SK-N-SH (cell line): Measurements from ENCODE around the gene SP2. TPM values are rescaled to one million over a fixed set of nuclear protein-coding genes. Genes with fewer than 3 reads are reported as not detected.
A peak's percentile ranks its signal among the peaks of the same experiment; 100 is the strongest.

Source experiments
- CTCF ChIA-PET: fragments of 300-600, 350-600 bp; formaldehyde crosslinking; extraction: SDS; loops from one replicate; lab custom pipeline; 2021; lab: Yijun Ruan, JAX
- POLR2A ChIA-PET: fragments of 350-600 bp; sonication (Branson Sonifier 250); formaldehyde crosslinking; extraction: SDS; loops from one replicate; lab custom pipeline; 2020; ENCODE audit warnings: antibody characterized with exemption, inconsistent platforms; lab: Yijun Ruan, JAX
- DNase-seq: peaks from one replicate; pipeline ENCODE4 v3.0.0; 2012
- H2AFZ ChIP-seq: fragments of 200-600 bp; sonication (generic); 2 replicates; pipeline ENCODE4 v1.8.1; 2016; ENCODE audit warnings: antibody characterized with exemption, mild to moderate bottlenecking, low read depth
- H3F3A ChIP-seq: fragments of 200-600 bp; sonication (generic); replicated peaks from 2 replicates; pipeline ENCODE3; 2016; ENCODE audit warnings: antibody characterized with exemption, mild to moderate bottlenecking; ENCODE audit not compliant: insufficient read depth
- H3K27ac ChIP-seq, 2 experiments: fragments of 200-500 bp in 1 of 2; fragments of 200-600 bp in 1 of 2; sonication (Bioruptor generic) in 1 of 2; sonication (generic), shearing (Covaris generic) in 1 of 2; 2 replicates each; pipeline versions ENCODE4 v1.5.1 to v1.6.1; 2014 to 2016; ENCODE audit warnings: low read depth in 2 of 2, inconsistent platforms in 1 of 2, low read length in 1 of 2, mild to moderate bottlenecking in 1 of 2, mixed read lengths in 1 of 2
- H3K27me3 ChIP-seq: fragments of 200-600 bp; sonication (generic), shearing (Covaris generic); 2 replicates; pipeline ENCODE4 v1.6.1; 2016; ENCODE audit warnings: mixed run types; ENCODE audit not compliant: insufficient read depth
- H3K36me3 ChIP-seq, 2 experiments: fragments of 200-500 bp in 1 of 2; fragments of 200-600 bp in 1 of 2; sonication (Bioruptor generic) in 1 of 2; sonication (generic) in 1 of 2; replicated peaks in 1 of 2; 2 replicates each; pipeline versions ENCODE3 to v1.5.1; 2014 to 2016; ENCODE audit warnings: low read length in 1 of 2, mild to moderate bottlenecking in 1 of 2; ENCODE audit not compliant: insufficient read depth in 2 of 2, control insufficient read depth in 1 of 2
- H3K4me1 ChIP-seq, 2 experiments: fragments of 200-500 bp in 1 of 2; fragments of 200-600 bp in 1 of 2; sonication (Bioruptor generic) in 1 of 2; sonication (generic), shearing (Covaris generic) in 1 of 2; 2 replicates each; pipeline versions ENCODE4 v1.5.1 to v1.6.1; 2014 to 2016; ENCODE audit warnings: low read depth in 1 of 2, low read length in 1 of 2, mixed run types in 1 of 2; ENCODE audit not compliant: insufficient read depth in 2 of 2, control insufficient read depth in 1 of 2
- H3K4me2 ChIP-seq: fragments of 200-600 bp; sonication (generic), shearing (Covaris generic); 2 replicates; pipeline ENCODE4 v1.6.1; 2017; ENCODE audit warnings: mixed run types
- H3K4me3 ChIP-seq, 2 experiments: fragments of 200-500 bp in 1 of 2; fragments of 200-600 bp in 1 of 2; sonication (Bioruptor generic) in 1 of 2; sonication (generic), shearing (Covaris generic) in 1 of 2; 2 replicates each; pipeline versions ENCODE4 v1.5.1 to v1.8.1; 2014 to 2016; ENCODE audit warnings: low read depth in 2 of 2, inconsistent platforms in 1 of 2, low read length in 1 of 2, mild to moderate bottlenecking in 1 of 2, mixed read lengths in 1 of 2, moderate library complexity in 1 of 2
- H3K79me2 ChIP-seq: fragments of 200-600 bp; sonication (generic); 2 replicates; pipeline ENCODE4 v1.8.1; 2017; ENCODE audit warnings: mild to moderate bottlenecking; ENCODE audit not compliant: insufficient read depth
- H3K9ac ChIP-seq: fragments of 200-600 bp; sonication (generic); 2 replicates; pipeline ENCODE4 v1.6.1; 2017; ENCODE audit warnings: mixed run types
- H3K9me2 ChIP-seq: fragments of 200-600 bp; sonication (generic); 2 replicates; pipeline ENCODE4 v1.6.1; 2017; ENCODE audit warnings: mixed run types
- H3K9me3 ChIP-seq: fragments of 200-600 bp; sonication (generic); 2 replicates; pipeline ENCODE4 v1.6.1; 2017; ENCODE audit warnings: mixed run types, mild to moderate bottlenecking, moderate library complexity
- H4K20me1 ChIP-seq: fragments of 200-600 bp; sonication (generic); 2 replicates; pipeline ENCODE4 v1.6.1; 2017; ENCODE audit warnings: mild to moderate bottlenecking, mixed run types; ENCODE audit not compliant: insufficient read depth
- CHD2 ChIP-seq: fragments of 150-350 bp; IDR thresholded peaks from 2 replicates; pipeline ENCODE4 v1.6.1; 2018; ENCODE audit warnings: low read length; ENCODE audit not compliant: partially characterized antibody
- EP300 ChIP-seq, 2 experiments: IDR thresholded peaks; 2 replicates each; pipeline versions ENCODE4 v1.4.0 to v1.6.1; 2012; ENCODE audit warnings: borderline replicate concordance in 1 of 2, low read depth in 1 of 2, low read length in 1 of 2
- EZH2phosphoT487 ChIP-seq: fragments of 200-600 bp; sonication (generic); IDR thresholded peaks from 2 replicates; pipeline ENCODE4 v1.6.1; 2017; ENCODE audit warnings: low read depth, mixed run types, mild to moderate bottlenecking, antibody characterized with exemption, moderate library complexity, borderline replicate concordance
- FOXM1 ChIP-seq: IDR thresholded peaks from 2 replicates; pipeline ENCODE4 v1.4.0; 2012; ENCODE audit warnings: low read depth, mild to moderate bottlenecking
- JUND ChIP-seq: IDR thresholded peaks from 2 replicates; pipeline ENCODE4 v1.4.0; 2012
- MXI1 ChIP-seq: IDR thresholded peaks from 2 replicates; pipeline ENCODE4 v1.6.1; 2012; ENCODE audit warnings: mild to moderate bottlenecking, low read depth, low read length, improper control_type of control experiment
- NFIC ChIP-seq: IDR thresholded peaks from 2 replicates; pipeline ENCODE4 v1.4.0; 2012; ENCODE audit warnings: borderline replicate concordance
- SIN3A ChIP-seq: IDR thresholded peaks from 2 replicates; pipeline ENCODE4 v1.6.1; 2012; ENCODE audit warnings: low read depth, mild to moderate bottlenecking, low read length, moderate library complexity, borderline replicate concordance
- SMC3 ChIP-seq: IDR thresholded peaks from 2 replicates; pipeline ENCODE4 v1.6.1; 2012; ENCODE audit warnings: low read depth, low read length, improper control_type of control experiment
- TAF1 ChIP-seq: IDR thresholded peaks from 2 replicates; pipeline ENCODE4 v1.6.1; 2012; ENCODE audit warnings: low read depth, mild to moderate bottlenecking, low read length, moderate library complexity, borderline replicate concordance
- YY1 ChIP-seq: IDR thresholded peaks from 2 replicates; pipeline ENCODE4 v1.4.0; 2012; ENCODE audit warnings: low read depth, mild to moderate bottlenecking
- WGBS: methylation state at CpG from one replicate; pipeline ENCODE4 v1.1.6; 2017; ENCODE audit warnings: low lambda C conversion rate; 5-methylcytosine and 5-hydroxymethylcytosine counted together
- polyA plus RNA-seq, 3 experiments: library from polyadenylated mRNA; depleted of rRNA; stranded (reverse); fragments of >200 nt; gene quantifications; 2 replicates each; pipeline ENCODE4 v1.2.3, GENCODE V29; 2012
- TF ChIP-seq, protein P1 (sequence below): fragments of 150-350 bp; IDR thresholded peaks from 2 replicates; pipeline ENCODE4 v1.6.1; 2017; ENCODE audit warnings: antibody characterized with exemption, low read length, low read depth, borderline replicate concordance
- TF ChIP-seq, protein P2 (sequence below): IDR thresholded peaks from 2 replicates; pipeline ENCODE4 v1.4.0; 2012; ENCODE audit warnings: low read depth
- TF ChIP-seq, protein P3 (sequence below): IDR thresholded peaks from 2 replicates; pipeline ENCODE4 v1.4.0; 2012; ENCODE audit warnings: low read depth, borderline replicate concordance
- TF ChIP-seq, protein P4 (sequence below): fragments of 150-350 bp; IDR thresholded peaks from 2 replicates; pipeline ENCODE4 v1.6.1; 2016; ENCODE audit warnings: mild to moderate bottlenecking, low read depth, low read length

Gene SP2
- polyA plus RNA-seq, 1 of the 3 experiments (the other 2 are of a cell fraction), result 16.7 TPM

DNA sequence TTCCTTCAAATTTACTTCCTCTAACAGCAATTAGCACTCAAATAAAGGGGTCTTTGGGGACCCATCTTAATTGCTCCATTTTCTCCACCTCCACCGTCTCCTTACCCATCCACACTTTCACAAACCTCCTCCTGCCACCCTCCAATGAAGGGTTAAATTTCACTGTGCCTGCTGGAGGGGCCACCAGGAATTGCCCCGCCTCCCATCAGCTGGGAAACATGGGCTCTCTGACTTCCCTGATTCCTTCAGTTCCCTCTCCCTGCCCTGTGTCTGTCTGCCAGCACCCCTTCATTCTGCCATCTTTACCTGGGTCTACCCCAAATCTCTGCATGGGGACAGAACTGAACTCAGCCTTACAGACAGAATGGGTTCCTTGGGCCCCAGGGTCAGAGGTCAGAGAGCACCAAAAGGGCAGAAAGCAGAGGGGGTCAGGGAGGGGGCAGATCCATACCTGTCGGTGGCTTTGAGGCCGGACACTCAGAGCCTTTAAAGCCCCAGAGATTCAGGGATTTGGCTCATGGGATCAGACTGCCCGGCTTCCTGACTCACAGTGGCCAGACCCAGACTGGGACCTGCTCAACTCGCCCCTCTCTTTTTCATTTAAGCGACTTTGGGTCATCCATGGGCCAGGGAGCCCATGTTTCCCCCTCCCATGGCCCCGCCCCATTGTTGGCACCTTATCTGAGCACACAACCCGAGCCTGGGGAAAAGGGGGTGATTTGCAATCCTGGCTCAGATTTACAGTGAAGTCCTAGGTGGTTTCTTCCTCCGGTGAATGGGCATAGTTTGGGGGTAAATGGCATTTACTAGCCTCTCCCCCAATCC, 17.6 kb upstream of the SP2 start (continued):
- TF ChIP-seq, protein P1, sequence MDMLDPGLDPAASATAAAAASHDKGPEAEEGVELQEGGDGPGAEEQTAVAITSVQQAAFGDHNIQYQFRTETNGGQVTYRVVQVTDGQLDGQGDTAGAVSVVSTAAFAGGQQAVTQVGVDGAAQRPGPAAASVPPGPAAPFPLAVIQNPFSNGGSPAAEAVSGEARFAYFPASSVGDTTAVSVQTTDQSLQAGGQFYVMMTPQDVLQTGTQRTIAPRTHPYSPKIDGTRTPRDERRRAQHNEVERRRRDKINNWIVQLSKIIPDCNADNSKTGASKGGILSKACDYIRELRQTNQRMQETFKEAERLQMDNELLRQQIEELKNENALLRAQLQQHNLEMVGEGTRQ, result no peak
- TF ChIP-seq EZH2phosphoT487 (no peak), MXI1 (no peak), YY1 (no peak), FOXM1 (no peak), SIN3A (no peak), SMC3 (no peak)

DNA sequence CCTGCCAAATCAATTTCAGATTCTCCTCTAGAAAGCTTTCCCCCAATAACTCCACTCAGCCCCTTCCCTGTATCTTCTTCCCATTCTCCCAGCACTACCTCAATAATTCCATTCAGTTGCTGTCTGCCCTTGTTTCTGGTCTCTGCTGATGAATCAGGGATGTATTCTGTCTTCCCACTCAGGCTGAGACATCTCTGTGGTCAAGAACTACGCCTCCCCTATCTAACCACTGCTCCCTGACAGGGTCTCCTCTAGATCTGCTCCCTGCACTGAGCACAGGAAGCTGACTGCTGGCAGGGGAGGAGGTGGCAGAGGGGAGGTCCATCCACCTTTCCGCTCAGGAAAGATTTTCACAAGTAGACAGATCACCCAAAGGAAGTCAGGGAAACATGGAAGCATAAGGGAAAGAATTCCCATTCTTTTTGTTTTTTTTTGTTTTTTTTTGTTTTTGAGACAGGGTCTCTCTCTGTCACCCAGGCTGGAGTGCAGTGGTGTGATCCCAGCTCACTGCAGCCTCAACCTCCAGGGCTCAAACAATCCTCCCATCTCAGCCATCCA, 16.9 kb upstream of the SP2 start:
- TF ChIP-seq, protein P2, sequence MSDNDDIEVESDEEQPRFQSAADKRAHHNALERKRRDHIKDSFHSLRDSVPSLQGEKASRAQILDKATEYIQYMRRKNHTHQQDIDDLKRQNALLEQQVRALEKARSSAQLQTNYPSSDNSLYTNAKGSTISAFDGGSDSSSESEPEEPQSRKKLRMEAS, result no peak
- TF ChIP-seq YY1, result no peak
- TF ChIP-seq JUND, result no peak
- TF ChIP-seq TAF1, result no peak
- TF ChIP-seq, protein P1, result no peak
- no peak for TF ChIP-seq MXI1
- TF ChIP-seq, protein P3, sequence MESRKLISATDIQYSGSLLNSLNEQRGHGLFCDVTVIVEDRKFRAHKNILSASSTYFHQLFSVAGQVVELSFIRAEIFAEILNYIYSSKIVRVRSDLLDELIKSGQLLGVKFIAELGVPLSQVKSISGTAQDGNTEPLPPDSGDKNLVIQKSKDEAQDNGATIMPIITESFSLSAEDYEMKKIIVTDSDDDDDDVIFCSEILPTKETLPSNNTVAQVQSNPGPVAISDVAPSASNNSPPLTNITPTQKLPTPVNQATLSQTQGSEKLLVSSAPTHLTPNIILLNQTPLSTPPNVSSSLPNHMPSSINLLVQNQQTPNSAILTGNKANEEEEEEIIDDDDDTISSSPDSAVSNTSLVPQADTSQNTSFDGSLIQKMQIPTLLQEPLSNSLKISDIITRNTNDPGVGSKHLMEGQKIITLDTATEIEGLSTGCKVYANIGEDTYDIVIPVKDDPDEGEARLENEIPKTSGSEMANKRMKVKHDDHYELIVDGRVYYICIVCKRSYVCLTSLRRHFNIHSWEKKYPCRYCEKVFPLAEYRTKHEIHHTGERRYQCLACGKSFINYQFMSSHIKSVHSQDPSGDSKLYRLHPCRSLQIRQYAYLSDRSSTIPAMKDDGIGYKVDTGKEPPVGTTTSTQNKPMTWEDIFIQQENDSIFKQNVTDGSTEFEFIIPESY, result no peak
- TF ChIP-seq EP300 (IDR thresholded peaks at IDR 0.05; ENCODE audit: borderline replicate concordance in 1 of 2, low read depth in 1 of 2, low read length in 1 of 2), result no peak
- TF ChIP-seq, protein P4, sequence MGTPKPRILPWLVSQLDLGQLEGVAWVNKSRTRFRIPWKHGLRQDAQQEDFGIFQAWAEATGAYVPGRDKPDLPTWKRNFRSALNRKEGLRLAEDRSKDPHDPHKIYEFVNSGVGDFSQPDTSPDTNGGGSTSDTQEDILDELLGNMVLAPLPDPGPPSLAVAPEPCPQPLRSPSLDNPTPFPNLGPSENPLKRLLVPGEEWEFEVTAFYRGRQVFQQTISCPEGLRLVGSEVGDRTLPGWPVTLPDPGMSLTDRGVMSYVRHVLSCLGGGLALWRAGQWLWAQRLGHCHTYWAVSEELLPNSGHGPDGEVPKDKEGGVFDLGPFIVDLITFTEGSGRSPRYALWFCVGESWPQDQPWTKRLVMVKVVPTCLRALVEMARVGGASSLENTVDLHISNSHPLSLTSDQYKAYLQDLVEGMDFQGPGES, result no peak
- no peak for TF ChIP-seq NFIC
- TF ChIP-seq CHD2, result no peak
- no peaks in the 10 kb centered on the region for H3K9me2 ChIP-seq
- H3K27me3 ChIP-seq, result peaks cover 34% of the 10 kb centered on the region; the same call in 1 of the 2 replicates
- no peaks in the 10 kb centered on the region for H4K20me1 ChIP-seq
- 0 out of 2 replicates have a peak overlapping the region, but pooled peaks have one; percentile 23 for H3K4me2 ChIP-seq
- no peaks in the 10 kb centered on the region for H3K79me2 ChIP-seq
- ChIA-PET POLR2A (no interaction called here), CTCF (interaction anchor here (1.2 to 19.9 kb wide), 3 partner anchors 8 to 29 kb away, joined by 3 to 1447 read pairs (median 51); partner anchors contain the start of genes SCRN2 and SP6)
- peaks cover 5% of the 10 kb centered on the region for H3F3A ChIP-seq
- 48% methylated on average over 2 of the region's 2 CpGs for WGBS
- H3K36me3 ChIP-seq, result no peaks in the 10 kb centered on the region
- H3K27ac ChIP-seq, result no peak overlapping the region
- H3K9me3 ChIP-seq, result no peaks in the 10 kb centered on the region
- DNase-seq, result no peak
- H3K4me1 ChIP-seq, result peaks cover 0 to 8% of the 10 kb centered on the region in 2 experiments; a peak in 1 of 4 replicates
- H3K9ac ChIP-seq, result no peak overlapping the region
- H2AFZ ChIP-seq, result peak overlapping the region; percentile 26; the same call in 1 of the 2 replicates
- H3K4me3 ChIP-seq, result no peak overlapping the region
